GM03348 (cell line): ENCODE data around the gene CIITA.
A peak's percentile ranks its signal among the peaks of the same experiment; 100 is the strongest.
"Not testable (repeated sequence)": the region's sequence is repeated elsewhere in the genome, so short reads cannot be mapped to it uniquely, and the experiment has no call there.

Source experiments
- DNase-seq: peaks from one replicate; pipeline ENCODE4 v3.0.0; 2012; ENCODE audit warnings: low spot score

CIITA gene

DNA sequence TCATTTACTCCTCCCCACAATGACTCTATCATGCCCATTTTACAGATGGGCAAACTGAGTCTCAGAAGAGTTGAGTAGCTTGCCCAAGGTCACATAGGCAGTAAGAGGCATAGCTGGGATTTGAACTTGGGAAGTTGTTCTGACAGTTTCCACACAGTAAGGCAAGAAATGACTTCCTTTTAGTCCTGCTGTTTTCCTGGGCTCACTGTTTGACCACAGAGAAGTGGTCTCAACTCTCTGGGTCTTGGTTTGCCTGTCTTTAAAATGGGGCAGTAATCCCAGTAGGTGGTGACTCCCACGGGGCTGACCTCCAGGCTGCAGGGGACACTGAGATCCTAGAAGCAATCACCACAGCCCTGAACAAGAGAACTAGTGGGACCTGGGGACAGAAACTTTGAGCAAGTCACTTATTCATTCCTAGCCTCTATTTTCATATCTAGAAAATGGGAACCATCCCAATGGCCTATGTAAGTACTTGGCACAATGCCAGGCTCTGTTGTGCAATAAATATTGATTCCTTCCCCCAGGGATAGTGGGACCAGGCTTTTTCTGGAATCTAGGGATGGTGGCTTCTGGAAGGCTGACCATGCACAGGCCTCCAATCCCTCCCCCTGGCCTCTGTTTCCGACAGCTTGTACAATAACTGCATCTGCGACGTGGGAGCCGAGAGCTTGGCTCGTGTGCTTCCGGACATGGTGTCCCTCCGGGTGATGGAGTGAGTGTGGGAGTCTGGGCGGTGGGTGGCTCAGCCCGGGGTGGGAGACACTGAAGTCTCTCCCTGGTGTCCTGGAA lies 44.7 kb downstream of the CIITA start:
- DNase-seq, result no peak

DNA sequence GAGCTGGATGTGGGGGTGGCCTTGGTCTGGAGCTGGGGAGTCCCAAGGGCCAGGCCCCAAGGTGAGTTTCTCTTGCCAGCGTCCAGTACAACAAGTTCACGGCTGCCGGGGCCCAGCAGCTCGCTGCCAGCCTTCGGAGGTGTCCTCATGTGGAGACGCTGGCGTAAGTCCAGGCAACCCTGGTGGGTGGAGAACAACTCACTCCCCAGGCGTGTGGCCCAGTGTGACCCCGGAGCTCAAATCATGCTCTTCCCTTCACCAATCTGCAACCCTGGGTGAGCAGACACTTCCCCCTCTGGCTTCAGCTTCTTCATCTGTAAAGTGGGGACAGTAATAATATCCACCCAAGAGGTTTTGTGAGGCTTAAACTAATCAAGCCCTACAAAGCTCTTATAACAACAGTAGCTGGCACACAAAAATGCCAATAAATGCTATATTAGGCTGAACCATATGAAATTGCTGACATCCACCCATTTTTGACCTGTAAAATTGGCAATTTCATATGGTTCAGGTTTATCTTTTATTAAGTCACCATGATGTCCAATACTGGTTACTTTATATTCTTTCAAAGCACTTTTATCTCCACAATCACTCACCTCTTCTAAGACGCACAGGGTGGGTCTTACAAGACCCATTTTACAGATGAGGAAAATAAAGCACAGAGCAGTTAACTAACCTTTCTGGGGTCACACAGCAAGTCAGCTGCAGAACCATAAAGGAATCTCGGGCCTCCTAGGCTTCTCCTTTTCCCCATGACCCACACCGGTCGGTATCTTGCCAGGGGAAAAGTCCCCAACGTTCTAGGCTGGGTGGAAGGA lies 45.5 kb downstream of the CIITA start:
- peak; percentile 38 for DNase-seq

DNA sequence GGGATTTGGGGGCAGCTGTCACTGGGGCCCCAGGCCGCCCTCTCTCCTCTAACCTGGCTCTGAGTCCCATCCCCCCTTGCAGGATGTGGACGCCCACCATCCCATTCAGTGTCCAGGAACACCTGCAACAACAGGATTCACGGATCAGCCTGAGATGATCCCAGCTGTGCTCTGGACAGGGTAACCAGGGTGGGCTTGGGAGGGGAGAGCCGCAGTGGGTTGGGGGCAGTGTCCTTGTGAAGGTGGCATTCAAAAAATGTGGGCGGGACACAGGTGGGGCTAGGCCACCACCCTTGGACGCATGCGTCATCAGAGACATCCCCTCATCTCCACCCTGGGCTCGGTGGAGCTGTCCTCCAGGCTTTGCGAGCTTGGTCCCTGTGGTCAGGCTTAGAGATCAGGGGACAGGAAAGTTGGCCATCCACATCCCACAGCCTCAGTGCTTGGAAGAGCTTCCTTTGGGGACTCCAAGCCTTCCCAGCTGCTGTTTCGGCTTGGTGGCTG lies 46.2 kb downstream of the CIITA start:
- DNase-seq, result no peak

DNA sequence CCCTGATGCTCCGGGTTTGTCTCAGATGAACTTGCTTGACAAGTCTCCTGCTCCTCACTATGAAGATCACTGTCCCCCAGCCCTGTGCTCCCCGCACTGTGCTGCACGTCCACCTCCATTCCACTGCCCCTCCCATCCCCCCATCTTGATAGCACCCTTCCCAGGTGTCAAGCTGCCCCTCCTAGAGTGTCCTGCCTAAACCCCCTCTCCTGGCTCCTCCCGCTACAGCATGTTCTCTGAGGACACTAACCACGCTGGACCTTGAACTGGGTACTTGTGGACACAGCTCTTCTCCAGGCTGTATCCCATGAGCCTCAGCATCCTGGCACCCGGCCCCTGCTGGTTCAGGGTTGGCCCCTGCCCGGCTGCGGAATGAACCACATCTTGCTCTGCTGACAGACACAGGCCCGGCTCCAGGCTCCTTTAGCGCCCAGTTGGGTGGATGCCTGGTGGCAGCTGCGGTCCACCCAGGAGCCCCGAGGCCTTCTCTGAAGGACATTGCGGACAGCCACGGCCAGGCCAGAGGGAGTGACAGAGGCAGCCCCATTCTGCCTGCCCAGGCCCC lies 46.7 kb downstream of the CIITA start:
- peak; percentile 42 for DNase-seq

DNA sequence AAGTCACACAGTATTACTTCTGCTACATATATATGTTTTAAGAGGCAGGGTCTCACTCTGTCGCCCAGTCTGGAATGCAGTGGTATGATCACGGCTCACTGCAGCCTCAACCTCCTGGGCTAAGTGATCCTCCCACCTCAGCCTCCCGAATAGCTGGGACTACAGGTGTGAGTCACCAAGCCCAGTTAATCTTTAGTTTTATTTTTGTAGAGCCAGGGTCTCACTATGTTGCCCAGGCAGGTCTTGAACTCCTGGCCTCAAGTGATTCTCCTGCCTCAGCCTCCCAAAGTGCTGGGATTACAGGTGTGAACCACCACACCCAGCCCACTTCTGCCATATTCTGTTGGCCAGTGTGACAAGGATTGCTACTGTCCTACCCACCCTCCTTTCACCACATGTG lies 48.3 kb downstream of the CIITA start:
- not testable (repeated sequence) for DNase-seq

DNA sequence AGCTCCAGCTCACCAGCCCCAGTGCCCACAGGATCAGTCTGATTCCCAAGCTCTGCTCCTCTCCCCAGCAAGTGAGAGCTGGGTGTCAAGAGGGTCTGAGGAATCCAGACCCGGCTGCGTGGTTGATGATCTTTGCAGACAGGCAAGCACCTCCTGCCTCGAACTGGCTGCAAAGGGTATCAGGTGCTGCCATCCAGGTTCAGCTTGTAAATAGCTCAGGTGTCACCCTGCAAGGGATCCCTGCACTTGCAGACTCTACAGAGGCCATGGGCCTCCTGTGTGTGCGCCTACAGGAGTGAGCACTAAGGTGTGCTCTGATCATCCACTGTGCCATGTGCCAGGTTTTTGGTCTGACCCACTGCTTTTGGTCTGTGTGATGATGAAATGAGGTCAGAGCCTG lies 49.1 kb downstream of the CIITA start:
- no peak for DNase-seq

DNA sequence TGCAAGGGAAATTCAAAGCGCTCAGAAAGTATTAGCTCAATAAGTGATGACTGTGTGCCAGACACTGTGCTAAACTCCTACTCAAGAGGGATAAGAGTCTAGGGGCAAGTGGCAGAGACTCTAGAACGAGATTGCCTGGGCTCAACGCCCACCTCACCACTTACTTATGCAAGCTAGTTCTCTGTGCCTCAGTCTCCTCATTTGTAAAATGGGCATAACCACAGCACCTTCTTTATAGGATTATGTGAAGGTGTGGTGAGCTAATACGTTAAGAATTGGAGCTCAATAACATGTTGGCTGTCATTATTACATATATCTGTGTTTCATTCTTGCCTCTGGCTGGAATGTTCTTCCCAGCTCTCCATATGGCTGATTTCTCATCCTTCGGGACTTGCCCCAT lies 49.9 kb downstream of the CIITA start:
- no peak for DNase-seq

DNA sequence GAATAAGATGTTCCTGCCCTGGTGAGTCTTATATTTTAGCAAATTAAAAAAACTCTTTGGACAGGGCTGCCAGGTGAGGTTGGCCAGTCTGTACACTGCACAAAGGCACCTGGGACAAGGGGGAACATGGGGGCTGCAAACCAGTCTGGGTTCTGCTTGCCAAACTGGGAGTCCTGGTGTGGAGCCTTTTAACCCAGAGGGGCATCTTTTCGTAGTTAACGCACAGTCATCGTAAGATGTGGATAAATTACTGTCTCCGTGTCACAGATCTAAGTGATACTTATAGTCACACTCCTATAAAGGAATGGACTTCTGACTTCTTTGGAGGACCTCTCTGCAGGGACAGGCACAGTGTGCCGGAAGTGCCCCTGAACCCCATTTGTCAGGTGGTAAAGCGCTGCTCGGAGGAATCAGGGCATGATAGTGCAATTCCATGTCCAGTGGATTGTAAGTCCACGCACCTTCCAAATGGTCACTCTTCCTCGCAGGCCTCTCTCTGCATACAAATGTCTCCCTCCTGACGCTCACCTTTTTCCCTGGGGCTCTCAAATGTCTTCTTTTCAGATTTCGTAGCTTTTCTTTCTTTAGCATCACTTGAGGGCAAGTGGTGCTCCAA lies 50.6 kb downstream of the CIITA start:
- DNase-seq, result no peak

DNA sequence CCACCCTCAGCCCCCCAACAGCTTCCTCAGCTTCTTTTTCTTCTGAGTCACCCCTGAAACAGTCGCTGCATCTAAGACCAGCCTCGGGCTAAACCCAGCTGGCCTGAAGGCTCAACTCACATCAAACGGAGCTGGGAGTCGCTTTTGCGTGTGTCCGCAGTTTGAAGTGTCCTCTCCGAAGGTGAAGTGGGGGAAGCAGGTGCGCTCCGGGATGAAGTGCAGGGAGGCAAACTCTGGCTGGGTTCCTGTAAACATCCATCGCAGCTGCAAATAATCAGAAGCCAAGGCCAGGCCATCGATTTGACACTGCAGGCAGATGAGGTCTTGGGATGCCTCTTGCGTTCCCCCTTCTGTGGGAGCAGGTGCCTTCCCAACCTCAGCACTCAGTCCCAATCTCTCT lies 52.1 kb downstream of the CIITA start:
- DNase-seq, result not testable (repeated sequence)

DNA sequence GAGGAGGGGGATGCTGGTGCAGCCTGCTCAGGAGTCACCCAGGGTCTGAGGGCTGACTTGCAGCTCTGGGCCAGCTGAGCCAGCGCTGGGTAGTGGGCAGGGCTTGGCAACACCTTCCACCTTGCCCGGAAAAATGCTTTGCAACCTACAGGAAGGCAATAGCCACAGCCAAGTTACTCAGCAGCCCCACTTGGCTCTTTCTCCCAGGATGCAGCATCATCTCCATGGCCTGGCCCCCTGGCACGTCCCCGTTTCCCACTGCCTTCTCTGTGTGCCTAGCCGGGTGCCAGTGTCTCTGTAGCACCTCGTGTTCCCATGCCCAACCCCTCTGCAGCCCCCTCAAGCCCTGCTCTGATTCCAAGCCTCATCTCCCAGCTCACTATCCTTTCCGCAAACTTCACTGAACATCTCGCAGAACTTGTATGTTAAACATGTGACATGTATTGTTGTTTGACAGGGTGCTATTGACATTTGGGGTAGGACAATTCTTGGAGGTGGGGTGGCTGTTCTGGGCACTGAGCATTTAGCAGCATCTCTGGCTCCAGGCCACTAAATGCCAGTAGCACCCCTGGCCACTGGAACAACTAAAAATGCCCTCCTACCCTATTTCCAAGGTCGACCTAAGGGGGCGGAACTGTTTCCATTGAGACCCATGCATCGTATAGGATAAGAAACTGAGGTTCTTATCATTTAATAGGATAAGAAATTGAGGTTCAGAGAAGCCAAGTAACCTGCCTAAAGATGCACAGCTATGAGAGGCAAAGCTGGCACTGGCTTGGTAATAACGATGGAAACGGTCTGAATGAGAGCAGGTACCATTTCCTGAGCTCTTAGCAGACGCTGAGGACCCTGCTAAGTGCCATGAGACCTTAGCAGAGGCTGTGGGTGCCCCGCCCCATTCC lies 53.1 kb downstream of the CIITA start:
- DNase-seq, result no peak

DNA sequence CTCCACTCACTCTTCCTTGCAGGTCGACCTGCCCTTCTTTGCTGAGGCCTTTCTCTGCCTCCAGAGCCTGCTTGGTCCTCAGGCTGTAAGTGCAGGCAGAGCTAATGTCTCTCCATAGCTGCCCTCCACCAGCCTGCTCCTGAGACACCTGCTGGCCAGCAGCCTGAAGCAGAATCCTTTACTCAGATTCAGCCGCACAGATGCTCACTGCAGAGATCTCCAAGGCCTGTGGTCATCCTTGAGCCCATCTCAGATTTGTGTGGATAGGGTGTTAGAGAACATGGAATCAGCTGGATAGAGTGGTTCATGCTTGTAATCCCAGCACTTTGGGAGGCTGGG lies 53.7 kb downstream of the CIITA start:
- DNase-seq, result no peak

DNA sequence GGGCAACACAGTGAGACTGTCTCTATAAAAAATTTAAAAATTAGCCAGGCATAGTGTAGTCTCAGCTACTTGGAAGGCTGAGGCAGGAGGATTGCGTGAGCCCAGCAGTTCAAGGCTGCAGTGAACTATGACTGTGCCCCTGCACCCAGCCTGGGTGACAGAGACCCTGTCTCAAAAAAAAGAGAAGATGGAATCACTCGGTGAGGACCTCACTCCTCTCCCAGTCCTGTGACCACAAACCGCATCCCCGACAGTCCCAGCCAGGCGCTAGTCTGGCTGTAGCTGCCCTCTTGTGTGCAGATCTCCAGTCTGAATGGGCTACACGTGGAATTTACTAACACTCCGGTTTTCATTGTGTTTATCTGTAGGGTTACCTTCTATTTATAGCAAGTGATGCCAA lies 54.1 kb downstream of the CIITA start:
- DNase-seq, result no peak

DNA sequence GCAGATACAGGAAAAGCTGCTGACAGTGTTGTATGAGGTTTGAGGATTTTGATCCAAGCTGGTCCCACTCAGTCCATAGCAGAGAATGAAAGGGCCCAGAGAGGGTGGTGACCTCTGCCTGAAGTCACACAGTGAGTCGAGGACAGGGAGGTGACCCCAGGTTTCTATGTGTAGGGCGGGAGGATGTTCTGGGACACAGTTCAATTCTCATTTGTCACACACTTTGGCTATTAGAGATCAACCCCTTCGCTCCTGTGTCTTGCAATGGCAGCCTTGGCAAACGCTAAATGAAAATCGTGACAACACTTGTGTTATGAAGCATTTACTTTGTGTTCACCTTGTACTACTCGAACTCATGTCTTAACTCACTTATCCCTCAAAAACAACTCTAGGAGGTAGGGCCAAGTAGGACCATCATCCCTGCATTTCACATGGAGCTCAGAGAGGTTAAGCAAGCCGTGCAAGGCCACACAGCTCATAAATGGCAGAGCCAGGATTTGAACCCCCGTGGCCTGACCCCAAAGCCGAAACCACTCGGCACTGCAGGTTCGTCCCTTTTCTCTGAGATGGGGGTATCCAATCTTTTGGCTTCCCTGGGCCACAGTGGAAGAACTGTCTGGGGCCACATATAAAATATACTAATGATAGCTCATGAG lies 55.1 kb downstream of the CIITA start:
- DNase-seq, result no peak

DNA sequence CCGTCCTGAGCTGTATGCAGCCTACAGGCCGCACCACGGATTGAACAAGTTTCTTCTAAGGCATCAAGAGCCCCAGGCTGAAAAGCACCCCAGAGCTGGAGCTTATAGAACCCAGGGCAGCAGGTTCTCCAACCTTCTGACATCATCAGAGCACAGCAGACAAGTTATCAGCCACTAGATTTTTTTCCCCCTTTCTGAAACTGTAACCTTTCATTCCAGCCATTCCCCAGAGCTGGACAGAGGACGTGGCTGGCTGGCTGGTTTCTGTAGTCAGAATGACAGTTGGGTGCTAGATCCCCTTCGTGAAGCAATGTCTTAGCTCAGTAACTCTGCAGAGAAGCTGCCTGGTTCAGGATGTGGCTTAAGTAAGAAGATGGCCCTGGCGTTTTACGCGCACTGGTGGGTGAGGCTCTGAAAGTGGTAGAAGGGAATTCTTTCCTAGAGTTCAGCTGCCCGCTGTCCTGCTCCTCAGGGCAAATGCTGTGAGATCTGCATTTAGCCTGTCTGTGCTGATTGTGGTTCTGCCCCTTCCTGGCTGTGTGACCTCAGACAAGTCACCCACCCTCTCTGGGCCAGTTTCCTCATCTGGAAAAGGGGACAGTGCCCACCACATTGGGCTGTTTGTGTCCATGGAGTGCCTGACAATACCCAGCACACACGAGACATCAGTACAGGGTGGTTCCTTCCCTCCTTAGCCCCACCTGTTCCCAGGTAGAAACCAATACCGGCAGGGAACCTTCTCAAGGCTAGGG lies 56.1 kb downstream of the CIITA start:
- DNase-seq, result no peak

DNA sequence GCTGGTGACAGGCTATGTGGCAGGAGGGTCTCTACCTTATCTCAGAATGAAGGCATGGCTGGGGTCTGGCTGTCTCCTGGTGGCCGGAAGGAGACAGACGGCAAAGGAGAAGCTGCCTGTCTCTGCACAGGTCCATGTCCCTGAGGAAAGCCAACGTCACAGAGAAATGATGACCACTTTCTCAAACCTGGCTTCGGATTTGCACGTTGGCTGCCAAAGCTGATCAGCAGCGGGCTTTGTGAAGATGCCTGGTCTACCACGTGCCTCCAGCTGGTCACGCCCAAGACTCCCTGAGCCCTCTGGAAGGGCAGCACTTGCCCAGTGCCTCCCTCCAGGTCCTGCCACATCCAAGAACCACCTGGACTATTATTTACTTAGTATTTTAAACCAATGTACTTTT lies 56.9 kb downstream of the CIITA start:
- no peak for DNase-seq

DNA sequence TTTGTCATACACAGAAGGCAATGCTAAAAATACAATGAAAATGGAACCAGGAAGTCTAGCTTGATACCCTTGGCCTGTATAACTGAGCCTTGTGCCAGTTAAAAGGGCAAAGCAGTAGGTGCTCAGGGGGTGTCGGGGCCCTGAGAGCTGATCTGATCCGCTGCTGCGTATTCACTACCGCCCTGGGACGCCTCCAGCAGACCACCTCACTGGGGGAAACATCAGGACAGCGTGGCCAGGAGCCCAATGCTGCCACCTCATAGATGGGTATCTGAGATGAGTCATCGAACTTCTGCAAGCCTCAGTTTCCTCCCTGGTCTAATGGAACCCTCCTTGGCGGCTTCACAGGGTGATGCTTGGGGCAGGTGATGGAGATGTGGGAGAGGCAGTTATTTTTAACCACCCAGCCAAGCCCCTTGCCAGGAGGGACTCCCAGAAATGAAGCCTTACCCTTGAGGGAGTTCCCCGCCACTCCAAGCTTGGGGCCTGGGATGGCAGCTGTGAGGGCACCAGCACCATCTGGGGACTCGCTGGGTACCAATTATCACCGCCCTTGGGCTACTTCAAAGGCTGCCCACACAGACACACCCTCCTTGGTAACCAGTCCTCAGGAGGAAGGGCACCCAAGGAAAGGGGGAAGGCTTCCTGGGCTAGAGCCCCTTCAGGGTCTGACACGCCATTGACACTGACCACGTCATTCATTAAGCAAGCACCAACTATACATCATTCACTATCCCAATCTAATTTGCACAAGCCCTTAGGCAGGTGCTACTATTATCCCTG lies 57.5 kb downstream of the CIITA start:
- no peak for DNase-seq

DNA sequence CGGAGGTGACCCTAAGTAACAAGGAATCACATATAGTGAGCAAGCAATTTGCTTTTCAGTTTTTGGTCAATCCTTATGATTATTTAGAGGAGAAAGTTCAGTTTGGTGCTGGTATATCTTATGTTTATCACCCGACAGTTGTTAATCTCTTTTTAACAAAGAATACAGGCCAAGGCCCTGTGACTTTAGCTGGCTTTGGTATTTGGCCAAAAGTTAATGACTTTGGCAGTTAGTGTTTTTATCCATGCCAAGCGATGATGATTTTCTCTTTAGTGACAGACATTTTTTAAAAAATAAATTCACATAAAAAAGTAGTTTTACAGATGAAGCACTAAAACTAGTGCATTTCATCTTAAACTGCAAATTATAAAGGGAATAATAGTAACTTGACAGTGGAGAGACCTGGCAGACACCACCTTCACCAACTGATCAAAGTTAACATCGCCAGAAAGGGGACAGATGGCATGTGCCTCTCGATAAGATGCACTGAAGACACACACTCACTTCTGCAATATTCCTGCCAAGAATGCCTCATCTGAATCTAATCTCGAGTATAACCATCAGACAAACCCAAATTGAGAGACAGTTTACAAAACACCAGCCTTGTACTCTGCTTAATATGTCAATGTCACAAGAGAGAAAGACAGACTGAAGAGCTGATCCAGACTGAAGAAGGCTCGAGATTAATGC lies 58.4 kb downstream of the CIITA start:
- DNase-seq, result no peak

DNA sequence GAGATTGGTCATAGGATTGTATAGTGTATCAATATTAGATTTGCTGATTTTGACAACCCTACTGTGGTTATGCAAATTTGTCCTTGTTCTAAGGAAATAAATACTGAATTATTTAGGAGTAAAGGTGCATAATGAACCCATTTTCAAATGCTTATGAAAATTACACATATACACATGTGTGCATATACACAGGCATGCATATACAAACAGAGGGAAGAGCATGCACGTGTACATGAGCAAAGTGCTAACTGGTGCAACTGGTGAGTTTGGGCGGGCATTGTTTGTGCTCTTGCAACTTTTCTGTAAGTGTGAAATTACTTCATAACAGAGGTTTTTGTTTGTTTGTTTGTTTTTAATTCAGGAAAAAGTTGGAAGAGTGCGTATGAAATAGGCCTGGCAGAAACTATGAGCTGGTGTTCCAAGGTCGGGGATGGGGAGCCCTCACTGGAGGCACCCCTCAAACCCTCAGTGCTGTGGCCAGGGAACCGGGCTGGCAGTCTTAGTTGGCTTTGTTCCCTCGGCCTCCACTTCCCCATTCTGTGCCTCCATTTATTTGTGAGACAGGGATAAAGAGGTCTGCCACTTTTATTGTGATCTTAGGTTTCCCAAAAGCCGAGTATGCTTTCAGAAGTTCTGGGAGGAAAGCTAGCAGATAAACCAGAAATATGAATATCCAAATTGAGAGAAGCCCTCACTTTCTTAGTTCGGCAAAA lies 59.4 kb downstream of the CIITA start:
- no peak for DNase-seq
